Measurements from ENCODE around the gene ABHD12.
"Not testable (repeated sequence)": the region's sequence is repeated elsewhere in the genome, so short reads cannot be mapped to it uniquely, and the experiment has no call there.

Gene ABHD12

GRCh38 chr20:25353353-25353746 is 37.3 kb downstream of the ABHD12 start:
- DNase-seq = no peak

GRCh38 chr20:25352746-25353145 is 37.9 kb downstream of the ABHD12 start:
- DNase-seq = no peak

GRCh38 chr20:25351024-25351360 is 39.6 kb downstream of the ABHD12 start:
- DNase-seq = no peak

DNA sequence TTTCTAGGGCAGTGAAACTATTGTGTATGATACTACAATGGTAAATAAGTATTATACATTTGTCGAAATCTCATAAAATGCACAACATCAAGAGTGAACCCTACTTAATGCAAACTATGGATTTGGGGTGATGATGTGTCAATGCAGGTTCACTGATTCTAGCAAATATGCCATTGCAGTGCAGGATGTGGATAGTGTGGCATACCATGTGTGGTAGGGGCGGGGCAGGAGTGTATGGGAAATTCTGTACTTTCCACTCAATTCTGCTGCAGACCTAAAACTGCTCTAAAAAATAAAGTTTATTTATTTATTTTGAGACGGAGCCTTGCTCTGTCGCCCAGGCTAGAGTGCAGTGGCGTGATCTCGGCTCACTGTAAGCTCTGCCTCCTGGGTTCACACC is 44.3 kb downstream of the ABHD12 start:
- no peak for DNase-seq

- no peak for DNase-seq
Observed at GRCh38 chr20:25345721-25346120, 44.9 kb downstream of the ABHD12 start.

DNA sequence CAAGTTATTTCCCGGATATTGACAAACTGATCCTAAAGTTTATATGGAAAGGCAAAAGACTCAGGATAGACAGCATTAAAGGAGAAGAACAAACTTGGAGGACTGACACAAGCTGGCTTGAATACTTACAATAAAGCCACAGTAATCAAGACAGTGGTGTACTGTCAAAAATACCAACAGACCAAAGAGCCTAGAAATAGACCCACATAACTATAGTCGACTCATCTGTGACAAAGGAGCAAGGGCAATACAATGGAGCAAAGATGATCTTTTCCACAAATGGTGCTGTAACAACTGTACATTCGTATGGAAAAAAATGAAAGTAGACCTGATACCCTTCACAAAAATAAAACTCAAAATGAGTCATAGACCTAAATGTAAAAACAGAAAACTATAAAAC is 46.0 kb downstream of the ABHD12 start:
- no peak for DNase-seq

DNA sequence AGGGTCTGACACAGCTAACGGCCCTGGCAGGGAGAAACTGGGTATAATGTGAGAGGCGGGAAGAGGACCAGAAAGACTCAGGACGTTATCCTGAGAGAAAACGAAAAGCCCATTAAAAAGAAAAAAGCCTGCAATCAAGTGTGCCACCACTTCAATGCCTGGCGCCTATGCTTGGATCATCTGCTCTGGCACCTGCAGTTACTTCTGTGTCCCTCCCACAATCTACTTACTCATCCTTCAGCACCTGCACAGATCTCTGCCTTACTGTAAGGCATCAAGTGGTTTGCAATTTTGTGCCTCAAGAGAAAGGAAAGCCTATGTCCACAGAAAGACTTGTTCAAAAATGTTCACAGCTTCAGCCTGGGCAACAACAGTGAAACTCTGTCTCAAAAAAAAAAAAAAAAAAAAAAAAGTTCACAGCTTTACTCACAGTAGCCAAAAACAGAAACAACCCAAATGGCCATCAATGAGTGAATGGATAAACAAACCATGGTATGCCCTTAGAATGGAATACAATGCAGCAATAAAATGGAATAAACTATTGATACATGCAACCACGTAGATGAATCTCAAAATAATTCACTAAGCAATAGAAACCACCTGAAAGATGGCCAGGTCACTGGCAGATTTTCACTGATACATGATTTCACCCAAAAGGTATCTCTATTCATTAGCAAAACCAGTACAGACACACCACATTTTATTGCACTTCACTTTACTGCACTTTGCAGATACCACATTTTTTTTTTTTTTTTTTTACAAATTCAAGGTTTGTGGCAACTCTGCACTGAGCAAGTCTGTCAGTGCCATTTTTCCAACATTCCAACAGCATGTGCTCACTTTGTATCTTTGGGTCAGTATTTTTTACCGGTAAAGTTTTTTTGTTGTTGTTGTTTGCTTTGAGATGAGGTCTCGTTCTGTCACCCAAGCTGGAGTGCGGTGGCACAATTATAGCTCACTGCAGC is 48.6 kb downstream of the ABHD12 start:
- DNase-seq = no peak

GRCh38 chr20:25340380-25340779 is 50.3 kb downstream of the ABHD12 start:
- DNase-seq = no peak

GRCh38 chr20:25339608-25340007 is 51.0 kb downstream of the ABHD12 start:
- no peak for DNase-seq

DNA sequence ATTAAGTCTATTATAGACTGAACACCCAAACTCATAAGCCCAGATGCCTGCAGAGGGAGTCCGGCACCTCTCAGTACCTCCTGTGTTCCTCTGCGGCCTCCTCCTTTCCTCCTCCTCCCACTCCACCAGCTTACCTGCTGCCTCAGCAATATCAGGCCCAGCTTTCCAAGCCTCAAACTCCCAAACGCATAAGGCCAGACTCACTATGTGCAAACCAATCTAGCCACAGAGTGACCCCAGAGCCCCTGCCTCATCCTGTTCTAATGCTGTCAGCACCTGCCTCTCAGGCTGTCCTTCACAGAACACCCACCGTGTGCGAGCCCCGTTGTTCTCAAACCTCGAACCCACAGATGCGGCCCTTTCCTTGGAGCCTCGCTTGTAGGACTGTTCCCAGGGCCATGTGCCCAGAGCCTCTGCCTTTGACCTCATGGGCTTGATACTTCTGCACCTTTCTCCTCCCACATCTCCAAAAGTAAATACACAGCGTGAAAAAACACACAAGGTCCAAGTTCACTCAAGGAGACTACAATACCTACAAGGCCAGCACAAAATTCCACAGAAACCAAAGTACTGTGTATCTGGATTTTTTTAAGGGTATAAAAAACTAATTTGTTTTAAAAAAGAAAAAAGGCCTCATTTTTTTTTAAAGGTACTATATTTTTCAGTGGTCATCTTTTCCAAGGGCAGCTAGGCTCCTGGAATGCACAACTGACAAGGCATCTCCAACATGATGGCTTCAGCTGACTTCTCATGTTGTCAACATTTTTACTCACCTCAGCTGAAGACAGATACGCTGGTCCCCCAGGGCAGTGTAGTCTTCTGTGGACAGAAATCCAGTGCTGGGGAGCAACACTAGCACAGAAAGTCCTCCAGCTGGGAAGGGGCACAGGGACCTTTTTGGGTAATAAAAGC is 52.3 kb downstream of the ABHD12 start:
- no peak for DNase-seq

DNA sequence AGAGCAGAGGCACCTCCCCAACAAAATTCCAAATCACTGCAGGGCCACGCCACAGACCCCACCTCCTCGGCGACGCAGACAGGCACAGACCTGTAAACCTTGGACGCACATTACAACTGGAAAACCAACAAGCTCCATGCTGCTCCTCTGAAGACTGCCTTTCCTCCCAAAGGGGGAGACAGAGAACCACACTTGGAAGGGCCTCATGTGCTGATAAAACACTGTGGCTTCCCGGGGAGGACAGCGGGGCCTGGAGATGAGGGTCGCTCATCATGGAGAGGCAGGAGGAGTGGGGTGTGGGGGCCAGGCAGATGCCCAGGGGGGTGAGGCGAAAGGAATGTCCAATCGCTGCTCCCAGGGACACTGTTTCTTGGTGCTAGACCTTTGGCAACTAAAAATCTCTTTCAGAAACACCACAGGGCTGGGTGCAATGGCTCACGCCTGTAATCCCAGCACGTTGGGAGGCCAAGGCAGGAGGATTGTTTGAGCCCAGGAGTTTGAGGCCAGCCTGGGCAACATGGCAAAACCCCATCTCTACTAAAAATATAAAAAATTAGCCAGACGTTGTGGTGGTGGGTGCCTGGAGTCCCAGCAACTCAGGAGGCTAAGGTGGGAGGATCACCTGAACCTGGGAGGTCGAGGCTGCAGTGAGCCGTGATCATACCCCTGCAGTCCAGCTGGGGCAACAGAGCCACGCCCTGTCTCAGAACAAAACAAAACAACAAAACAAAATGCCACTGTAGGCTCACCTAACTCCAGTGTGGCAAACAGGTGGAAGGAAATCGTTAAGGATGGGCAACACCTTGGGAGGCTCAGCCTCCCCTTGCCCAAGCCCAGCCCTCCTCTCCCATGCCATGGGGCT is 53.8 kb downstream of the ABHD12 start:
- DNase-seq = no peak

GRCh38 chr20:25334972-25335371 is 55.7 kb downstream of the ABHD12 start:
- not testable (repeated sequence) for DNase-seq

DNA sequence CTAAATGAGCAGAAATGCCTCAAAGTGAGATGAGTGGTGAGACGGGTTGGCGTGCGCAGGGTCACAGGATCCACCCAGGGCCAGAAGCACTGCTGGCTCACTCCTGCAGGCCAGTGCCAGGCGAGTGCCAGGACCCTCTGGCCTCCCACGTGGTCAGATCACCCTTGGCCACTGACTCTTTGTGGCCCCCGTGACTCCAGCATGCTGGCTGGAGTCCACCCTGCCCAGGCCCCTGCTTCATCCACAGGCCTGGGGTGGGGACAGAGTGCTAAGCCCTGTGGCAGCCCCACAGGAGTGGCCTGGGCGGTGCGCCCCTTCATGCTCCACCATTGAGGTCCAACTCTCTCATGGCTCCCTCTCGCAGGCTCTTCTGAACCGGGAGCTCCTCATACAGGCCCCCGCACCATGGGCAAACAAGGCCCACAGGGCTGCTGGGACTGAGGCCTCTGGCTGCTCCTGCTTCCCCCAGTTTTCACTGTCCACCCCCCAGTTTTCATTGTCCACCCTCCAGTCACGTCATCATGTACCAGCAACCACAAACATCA is 61.6 kb downstream of the ABHD12 start:
- no peak for DNase-seq

DNA sequence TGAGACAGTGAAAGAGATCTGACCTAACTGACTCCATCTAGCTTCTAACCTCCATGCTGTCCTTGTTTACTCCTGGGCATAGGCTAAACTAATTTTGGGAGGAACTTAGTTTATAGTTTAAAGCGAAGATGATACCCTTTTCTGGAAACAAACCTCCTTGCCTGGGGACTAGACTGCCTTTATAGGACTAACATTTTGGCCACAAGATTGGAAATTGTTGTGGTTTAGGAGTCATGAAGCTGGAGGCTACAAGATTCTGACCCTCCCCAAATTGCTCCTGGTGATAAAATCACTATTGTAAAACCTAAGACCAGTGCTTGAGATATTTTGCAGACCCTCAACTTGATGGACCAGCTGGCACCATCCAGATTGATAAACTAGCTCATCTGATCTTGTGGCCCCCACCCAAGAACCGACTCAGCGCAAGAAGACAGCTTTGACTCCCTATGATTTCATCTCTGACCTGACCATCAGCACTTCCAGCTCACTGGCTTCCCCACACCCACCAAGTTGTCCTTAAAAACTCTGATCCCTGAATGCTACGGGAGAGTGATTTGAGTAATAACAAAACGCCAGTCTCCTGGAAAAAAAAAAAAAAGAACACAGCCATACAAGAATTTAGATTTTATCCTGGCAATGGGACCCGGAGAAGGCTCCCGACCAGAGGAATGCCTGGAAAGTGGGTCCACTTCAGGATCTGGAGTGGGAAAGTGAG is 63.0 kb downstream of the ABHD12 start:
- DNase-seq = no peak

DNA sequence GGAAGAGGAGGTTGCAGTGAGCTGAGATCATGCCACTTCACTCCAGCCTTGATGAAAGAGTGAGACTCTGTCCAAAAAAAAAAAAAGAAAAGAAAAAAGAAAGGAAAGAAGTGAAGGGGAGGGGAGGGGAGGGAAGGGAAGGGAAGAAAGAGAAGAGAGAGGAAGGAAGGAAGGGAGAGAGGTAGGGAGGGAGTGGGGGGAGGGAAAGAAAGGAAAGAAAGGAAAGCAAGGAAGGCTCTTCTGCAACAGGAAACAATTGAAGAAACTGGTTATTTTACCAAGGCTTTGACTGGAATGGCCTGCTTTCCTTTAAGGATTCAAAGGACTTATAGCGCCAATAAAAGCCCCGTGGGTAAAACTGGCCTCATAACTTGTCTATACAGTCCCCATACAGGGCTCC is 64.6 kb downstream of the ABHD12 start:
- no peak for DNase-seq

GRCh38 chr20:25325073-25325472 is 65.6 kb downstream of the ABHD12 start:
- no peak for DNase-seq

GRCh38 chr20:25324412-25324811 is 66.2 kb downstream of the ABHD12 start:
- DNase-seq = no peak

- no peak for DNase-seq
Observed at GRCh38 chr20:25323496-25324246, 67.0 kb downstream of the ABHD12 start.

DNA sequence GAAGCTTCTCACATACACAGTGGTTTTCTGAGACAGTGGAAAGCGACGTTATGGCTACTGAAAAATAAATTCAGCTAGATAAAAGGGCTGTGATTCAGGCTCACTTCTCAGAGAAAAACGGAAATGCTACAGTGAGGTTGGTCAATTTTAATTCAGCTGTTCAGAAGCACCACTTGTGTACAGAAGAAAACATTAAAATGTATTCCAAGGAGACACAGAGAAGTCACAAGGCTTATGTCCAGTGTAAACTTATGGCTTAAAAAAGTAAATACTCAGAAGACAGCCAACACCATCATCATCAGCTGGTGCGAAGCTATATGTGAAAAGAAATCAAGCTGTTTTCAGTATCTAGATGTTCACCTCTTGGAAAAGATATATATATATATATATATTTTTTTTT is 68.6 kb downstream of the ABHD12 start:
- DNase-seq = no peak

GRCh38 chr20:25321262-25321831 is 69.3 kb downstream of the ABHD12 start:
- no peak for DNase-seq
